ENCODE results near the gene SLC22A14.
"Not testable (repeated sequence)": the region's sequence is repeated elsewhere in the genome, so short reads cannot be mapped to it uniquely, and the experiment has no call there.

The SLC22A14 gene

GRCh38 chr3:38274864-38275649 lies 7.0 kb upstream of the SLC22A14 start:
- DNase-seq: no peak

GRCh38 chr3:38275658-38276057 lies 6.4 kb upstream of the SLC22A14 start:
- no peak for DNase-seq

GRCh38 chr3:38276081-38276916 lies 5.8 kb upstream of the SLC22A14 start:
- no peak for DNase-seq

GRCh38 chr3:38276917-38277630 lies 5.0 kb upstream of the SLC22A14 start:
- DNase-seq: no peak

- DNase-seq: no peak
Measured at GRCh38 chr3:38278841-38279240, 3.3 kb upstream of the SLC22A14 start.

GRCh38 chr3:38283810-38284755 lies 2.0 kb downstream of the SLC22A14 start:
- no peak for DNase-seq

GRCh38 chr3:38284756-38285150 lies 2.7 kb downstream of the SLC22A14 start:
- DNase-seq: no peak

GRCh38 chr3:38289286-38290217 lies 7.5 kb downstream of the SLC22A14 start:
- not testable (repeated sequence) for DNase-seq

GRCh38 chr3:38297053-38297452 lies 15.0 kb downstream of the SLC22A14 start:
- not testable (repeated sequence) for DNase-seq

- no peak for DNase-seq
Measured at GRCh38 chr3:38297537-38297936, 15.4 kb downstream of the SLC22A14 start.

- no peak for DNase-seq
Measured at GRCh38 chr3:38297947-38298711, 16.0 kb downstream of the SLC22A14 start.

- no peak for DNase-seq
Measured at GRCh38 chr3:38306941-38307340, 24.8 kb downstream of the SLC22A14 start.

GRCh38 chr3:38307599-38307998 lies 25.5 kb downstream of the SLC22A14 start:
- no peak for DNase-seq

- no peak for DNase-seq
Measured at GRCh38 chr3:38308456-38308855, 26.4 kb downstream of the SLC22A14 start.

- no peak for DNase-seq
Measured at GRCh38 chr3:38311476-38311875, 29.4 kb downstream of the SLC22A14 start.

GRCh38 chr3:38311941-38312340 lies 29.8 kb downstream of the SLC22A14 start:
- no peak for DNase-seq

GRCh38 chr3:38312356-38312755 lies 30.3 kb downstream of the SLC22A14 start:
- DNase-seq: no peak

- DNase-seq: no peak
Measured at GRCh38 chr3:38313263-38313662, 31.2 kb downstream of the SLC22A14 start.

GRCh38 chr3:38313695-38314094 lies 31.6 kb downstream of the SLC22A14 start:
- DNase-seq: no peak

- no peak for DNase-seq
Measured at GRCh38 chr3:38314112-38314763, 32.1 kb downstream of the SLC22A14 start.

Measured in NCI-H446 treated with DMSO at 0.1 percent for 48 hours (cell line).